HG02981 (cell line): ENCODE measurements around the gene HMCES.
"Not testable (repeated sequence)": the region's sequence is repeated elsewhere in the genome, so short reads cannot be mapped to it uniquely, and the experiment has no call there.

Source experiments
- ATAC-seq: cut with Tn5 transposase; IDR thresholded peaks from one replicate; pipeline ENCODE4 v1.9.1; 2021; ENCODE audit warnings: mild to moderate bottlenecking, moderate library complexity; ENCODE audit not compliant: unreplicated experiment

HMCES gene

DNA sequence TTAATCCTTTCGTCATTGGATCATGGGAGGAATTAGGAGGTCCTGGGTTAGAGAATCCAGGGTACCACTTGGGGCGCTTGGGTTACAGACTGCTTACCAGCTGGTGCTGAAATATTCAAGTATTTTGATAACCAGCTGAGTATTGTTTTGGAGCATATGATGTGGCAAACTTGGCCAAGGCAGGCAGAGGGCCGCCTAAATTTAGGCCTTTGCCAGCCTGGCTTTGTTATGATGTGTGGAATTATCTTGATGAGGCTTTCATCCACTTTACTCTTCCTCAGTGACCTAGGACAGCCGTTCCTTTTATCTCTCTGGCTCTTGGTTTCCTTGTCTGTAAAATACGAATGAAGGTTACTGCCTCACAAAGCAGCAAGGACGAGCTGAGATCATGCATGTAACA lies 22.4 kb upstream of the HMCES start:
- no peak for ATAC-seq

DNA sequence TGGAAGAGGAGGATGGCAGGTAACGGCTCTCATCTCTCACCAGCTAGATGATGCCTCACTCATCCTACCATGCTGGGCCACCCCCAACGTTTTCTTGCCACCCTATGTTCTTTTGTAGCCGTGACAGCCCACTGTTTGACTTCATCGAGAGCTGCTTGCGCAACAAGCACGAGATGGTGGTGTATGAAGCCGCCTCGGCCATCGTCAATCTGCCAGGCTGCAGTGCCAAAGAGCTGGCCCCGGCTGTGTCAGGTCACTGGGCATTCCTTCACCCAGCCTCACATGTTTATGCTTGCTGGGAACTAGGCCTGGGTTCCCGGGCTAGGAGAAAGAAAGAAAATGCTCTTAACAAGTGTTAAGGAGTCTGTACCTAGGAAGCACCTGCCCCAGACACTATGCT lies 21.1 kb upstream of the HMCES start:
- ATAC-seq: no peak

DNA sequence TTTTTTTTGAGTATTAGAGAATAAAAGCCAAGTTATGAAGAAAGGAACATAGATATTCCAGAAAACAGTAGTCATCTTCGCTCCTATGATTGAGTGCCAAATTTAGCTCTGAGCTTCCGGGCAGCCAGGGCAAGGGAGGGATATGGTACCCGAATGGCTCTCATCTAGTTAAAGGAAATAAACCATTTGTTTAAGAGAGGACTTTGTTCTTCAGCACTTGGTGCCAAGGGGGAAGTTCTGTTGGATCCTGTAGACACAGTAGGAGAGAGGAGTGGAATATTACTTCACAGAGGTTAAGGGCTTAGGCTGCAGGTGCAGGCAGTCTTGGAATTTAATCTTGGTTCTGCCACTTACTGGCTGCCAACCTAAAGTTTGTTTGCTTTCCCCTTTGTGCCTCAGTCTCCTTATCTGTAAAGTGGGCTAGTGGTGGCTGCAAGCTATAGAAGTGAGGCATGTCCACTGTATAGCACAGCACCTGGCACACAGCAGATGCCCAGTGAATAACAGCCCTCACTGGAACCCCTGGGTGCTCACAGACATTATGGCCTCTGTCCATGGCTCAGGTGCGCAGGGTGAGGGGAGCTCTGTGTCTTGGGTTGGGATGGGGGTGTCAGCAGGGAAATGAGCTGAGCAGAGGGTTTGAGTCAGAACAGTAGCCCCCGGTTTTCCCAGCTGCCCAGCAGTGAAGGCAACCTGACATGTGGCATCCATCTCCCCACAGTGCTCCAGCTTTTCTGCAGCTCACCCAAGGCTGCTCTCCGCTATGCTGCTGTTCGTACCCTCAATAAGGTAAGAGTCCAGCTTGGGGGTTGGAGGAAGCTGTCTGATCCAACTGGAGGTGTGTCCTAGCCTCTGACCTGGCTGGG lies 18.8 kb upstream of the HMCES start:
- no peak for ATAC-seq

DNA sequence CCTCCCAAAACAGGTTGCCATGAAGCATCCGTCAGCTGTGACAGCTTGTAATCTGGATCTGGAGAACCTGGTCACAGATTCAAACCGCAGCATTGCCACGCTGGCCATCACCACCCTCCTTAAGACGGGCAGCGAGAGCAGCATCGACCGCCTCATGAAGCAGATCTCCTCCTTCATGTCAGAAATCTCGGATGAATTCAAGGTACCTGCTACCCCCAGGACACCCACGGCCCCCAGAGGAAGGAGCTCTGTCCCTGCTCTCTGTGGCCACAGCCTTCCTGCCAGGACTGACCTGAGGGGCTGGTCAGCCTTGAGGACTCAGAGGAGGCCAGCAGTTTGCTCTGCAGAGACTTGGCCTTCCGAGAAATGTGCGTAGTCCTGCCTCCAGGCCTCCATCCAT lies 18.1 kb upstream of the HMCES start:
- no peak for ATAC-seq

DNA sequence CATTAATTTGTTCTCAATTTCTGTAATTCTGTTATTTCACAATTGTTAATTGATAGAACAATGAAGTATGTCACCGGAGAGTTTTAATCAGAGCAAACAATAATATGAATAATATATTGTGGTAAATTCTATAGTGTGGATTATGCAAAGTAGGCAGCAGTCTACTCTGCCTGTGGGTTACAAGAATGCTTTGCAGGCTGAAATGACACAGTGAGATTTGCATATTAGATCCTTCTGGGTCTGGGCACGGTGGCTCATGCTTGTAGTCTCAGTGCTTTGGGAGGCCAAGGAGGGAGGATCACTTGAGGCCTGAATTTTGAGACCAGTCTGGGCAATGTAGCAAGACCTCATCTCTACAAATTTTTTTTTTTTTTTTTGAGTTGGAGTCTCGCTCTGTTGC lies 16.8 kb upstream of the HMCES start:
- ATAC-seq: no peak

DNA sequence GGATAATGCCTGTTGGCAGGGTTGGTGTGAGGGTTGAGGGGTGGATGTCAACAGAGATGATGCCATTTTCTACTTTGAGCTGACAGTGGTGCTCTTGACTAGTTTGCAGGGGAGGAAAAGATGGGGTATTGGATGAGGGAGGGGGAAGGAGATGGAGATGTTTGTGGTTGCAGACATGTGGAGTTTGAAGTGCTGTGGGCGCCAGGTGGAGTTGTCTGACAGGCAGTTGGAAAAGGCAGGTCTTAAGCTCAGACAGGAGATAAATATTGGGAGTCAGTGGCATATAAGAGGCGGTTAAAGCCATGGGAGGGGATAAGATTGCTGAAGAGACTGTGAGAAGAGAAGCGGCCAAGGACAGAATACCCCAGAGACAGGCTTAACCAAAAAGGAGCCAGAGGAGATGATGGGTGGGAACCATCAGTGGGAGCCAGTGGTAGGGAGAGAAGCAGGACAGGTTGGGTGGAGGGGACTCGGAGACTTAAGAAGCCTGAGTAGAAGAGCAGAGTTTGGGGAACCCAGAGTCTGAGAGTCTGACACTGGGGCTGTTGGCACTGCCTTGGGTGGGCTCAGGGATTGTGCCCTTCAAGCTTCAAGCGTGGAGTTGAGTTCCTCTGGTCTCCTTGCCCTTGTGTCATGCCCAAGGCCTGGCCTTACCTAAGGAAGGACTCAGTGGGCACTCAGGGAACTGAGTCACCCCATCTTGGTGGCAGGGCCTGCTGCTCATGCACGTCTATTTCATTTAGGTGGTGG lies 15.3 kb upstream of the HMCES start:
- ATAC-seq: no peak

DNA sequence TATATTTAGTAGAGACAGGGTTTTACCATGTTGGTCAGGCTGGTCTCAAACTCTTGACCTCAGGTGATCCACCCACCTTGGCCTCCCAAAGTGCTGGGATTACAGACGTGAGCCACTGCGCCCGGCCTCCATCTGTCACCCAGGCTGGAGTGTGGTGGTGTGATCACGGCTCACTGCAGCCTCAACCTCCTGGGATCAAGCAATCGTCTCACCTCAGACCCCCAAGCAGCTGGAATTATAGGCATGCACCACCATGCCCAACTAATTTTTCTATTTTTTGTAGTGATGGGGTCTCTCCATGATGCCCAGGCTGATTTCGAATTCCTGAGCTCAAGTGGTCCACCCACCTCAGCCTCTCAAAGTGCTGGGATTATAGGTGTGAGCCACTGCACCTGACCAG lies 13.7 kb upstream of the HMCES start:
- not testable (repeated sequence) for ATAC-seq

DNA sequence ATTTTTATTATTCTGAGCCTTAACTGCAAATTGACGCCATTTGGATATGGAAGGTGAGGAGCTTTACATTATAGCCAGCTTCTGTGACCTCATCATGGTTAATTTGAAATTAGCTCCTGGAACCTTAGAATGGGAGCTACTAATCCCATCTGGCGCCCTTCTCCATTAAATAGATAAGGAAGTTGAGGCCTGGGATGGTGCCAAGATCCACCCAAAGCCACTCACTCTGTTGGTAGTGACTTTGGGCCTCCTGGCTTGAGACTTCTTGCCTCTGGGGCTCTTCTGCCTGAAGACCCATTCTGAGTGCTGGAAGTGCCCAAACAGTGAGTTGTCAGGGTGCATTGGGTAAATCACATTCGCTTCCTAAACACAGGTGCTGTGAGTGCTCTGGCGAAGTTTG lies 12.0 kb upstream of the HMCES start:
- no peak for ATAC-seq

DNA sequence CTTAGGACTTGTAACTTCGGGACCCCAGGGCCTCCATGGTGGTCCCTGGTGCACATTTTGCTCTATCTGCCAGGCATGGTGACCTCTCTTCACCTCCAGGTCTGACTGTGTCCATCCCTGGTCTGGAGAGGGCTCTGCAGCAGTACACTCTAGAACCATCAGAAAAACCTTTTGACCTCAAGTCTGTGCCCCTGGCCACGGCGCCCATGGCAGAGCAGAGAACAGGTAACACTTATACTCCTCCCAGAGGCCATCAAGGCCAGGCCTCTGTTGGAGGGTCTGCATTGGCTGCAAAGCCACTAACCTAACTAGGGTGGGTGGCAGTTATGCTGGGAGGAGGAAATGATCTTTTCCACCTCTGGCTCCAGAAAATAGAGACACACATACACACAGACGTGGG lies 10.3 kb upstream of the HMCES start:
- ATAC-seq: no peak

DNA sequence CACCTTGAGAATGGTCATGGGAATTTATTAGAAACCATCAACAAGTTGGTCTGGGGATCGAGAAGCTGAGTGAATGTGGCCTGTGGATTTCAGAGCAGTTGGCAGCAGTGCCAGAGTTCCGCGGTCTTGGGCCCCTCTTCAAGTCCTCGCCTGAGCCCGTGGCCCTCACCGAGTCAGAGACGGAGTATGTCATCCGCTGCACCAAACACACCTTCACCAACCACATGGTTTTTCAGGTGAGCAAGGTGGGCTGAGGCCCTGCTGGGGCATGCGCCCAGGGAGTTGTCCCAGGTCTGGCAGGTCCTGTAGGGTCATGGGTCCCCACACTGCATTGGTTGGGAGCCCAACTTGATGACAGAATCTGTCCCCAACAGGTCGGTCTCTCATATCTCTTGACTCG lies 7.0 kb upstream of the HMCES start:
- ATAC-seq: no peak

DNA sequence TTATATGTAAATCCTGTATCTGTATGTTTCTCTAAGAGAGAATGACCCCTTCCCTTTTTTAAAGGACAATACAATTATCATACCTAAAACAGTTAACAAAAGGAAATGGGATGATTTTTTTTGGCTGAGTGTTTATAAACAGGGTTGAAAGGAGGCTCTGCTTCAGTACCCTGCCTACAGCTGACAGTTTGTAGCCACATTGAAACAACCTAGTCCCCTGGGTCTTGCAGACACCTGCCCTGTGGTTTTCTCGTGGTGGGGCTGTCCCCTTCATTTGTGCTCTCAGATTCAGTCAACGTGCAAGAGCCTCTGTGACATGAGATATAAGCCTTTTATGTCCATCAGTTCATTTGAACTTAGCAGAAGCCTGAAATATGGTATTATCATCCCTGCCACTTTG lies 2.3 kb upstream of the HMCES start:
- ATAC-seq: peak; percentile 86

DNA sequence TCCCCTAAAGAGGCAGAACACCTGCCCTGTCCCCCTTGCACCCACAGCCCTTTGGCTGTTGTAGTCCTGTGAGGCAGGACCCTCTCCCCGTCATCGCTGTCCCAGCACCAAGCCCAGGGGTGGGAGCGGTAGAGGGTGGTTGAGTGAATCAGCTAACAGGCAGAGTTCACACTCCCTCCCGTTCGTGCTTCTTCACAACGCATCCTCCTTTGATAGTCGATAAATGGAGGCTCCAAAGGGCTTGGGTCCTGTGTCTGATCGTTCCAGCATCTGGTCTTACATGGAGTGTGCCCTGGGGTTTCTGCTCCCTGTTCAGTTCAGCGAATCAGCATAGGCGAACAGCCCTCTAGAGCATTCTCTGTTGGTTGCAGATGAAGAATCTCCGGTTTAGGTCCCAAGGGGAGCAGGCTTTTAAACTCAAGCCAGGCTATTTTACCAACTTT lies 820 bp upstream of the HMCES start:
- ATAC-seq: no peak

DNA sequence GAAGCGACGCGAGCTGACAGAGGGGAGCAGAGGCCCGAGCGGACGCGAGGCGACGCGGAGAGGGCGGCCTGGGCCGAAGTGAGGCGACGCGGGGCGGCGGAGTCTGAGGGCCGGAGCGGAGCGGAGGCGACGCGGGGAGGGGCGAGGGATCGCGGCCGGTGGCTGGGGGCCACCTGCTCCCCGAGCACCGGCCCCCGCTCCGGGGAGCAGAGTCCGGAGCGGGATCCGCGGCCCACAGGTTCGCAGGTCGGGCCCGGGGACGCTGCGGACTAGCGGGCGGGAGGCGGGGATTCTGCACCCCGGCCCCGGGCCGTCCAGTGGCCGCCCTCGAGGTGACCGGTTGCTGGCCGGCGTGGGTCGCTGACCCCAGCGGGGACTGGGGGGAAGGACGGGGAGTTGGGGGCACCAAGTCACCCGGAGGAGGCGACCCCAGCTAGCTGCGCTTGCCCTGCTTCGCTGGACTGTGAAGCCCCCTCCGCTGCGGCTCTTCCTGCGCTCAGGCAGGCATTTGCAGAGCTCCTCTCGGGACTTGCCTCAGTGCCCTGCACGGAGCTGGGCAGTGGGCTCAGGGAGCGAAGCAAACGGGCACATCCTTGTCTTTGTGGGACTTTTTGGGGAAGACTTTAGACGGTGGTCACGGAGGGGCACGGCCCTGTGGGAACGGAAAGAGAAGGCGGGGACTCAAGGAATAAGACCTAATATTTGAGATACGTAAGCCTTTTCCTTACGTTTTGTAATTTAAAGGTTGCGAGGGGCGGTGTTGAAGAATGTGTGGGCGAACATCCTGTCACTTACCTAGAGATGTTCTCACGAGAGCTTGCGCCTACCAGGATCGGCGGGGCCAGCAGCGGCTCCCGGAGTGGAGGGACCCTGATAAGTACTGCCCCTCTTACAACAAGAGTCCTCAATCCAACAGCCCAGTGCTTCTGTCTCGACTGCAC lies 566 bp downstream of the HMCES start:
- no peak for ATAC-seq

DNA sequence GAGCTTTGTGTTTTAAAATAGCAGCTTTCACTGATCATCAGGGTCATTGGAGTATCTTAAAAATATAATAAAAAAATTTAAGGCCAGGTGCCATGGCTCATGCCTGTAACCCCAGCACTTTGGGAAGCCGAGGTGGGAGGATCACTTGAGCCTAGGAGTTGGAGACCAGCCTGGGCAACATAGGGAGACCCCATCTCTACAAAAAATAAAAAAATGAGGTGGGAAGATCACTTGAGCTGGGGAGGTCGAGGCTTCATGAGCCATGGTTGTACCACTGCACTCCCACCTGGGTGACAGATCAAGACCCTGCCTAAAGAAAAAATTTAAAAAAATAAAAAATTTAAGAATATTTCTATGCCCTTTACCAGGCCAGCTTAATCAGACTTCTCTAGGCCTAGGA lies 1.5 kb downstream of the HMCES start:
- no peak for ATAC-seq

DNA sequence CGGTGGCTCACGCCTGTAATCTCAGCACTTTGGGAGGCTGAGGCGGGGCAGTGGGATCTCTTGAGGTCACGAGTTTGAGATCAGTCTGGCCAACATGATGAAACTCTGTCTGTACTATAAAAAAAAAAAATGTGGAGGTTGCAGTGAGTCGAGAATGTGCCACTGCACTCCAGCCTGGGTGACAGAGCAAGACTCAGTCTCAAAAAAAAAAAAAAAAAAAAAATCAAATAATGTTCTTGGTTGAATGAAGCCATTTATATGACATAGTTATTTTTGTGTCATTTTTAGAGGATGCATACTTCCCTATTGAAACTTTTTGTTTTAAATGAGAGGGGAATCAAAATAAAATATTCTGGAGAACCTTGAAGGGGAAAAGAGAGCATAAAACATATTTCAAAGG lies 3.1 kb downstream of the HMCES start:
- ATAC-seq: no peak

DNA sequence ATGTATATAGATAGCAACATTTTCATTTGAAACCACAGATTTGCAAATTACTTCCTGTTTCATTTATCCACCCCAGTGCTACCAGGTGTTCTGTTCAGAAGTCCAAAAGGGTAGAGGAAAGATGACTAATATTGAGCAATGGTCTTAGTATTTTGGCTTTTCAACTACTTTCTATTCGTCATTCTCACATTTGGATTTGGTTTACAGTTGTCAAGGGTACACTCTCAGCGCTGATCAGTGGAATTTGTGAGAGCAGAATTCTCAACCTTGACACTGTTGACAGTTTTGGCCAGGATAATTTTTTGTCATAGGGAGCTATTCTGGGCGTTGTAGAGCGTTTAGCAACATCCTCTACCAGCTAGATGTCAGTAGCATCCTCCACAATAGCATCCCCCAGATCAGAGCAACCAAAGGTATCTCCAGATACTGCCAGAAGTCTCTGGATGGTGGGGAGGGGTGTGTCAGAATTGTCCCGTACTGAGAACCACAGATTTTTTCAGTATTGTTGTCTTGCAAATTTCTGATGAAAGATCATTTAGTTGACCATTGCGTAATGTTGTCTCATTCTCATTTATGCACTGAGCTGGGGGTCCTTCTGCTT lies 4.2 kb downstream of the HMCES start:
- ATAC-seq: peak; percentile 73

DNA sequence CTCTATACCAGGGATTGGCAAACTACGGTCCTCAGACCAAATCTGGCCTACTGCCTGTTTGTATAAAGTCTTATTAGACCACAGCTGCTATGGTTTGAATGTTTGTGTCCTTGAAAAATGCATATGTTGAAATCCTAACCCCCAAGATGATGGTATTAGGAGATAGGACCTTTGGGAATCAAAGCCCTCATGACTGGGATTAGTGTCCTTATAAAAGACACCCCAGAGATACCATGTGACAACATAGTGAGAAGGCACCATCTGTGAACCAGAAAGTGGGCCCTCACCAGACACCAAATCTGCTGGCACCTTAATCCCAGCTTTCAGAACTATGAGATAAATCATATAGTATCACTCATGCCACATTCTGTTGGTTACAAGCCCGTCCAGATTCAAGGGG lies 7.4 kb downstream of the HMCES start:
- ATAC-seq: no peak

DNA sequence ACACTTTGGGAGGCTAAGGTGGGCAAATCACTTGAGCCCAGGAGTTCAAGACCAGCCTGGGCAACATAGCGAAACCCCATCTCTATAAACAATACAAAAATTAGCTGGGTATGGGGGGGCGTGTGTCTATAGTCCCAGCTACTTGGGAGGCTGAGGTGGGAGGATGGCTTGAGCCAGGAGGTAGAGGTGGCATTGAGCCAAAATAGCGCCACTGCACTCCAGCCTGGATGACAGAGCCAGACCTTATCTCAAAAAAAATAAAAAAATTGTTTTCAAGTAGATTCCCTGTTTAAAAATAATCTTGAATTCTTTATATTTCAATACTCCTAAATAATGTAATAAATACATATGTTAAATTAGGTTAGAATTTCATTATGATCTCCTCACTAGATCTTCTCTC lies 9.8 kb downstream of the HMCES start:
- ATAC-seq: no peak

DNA sequence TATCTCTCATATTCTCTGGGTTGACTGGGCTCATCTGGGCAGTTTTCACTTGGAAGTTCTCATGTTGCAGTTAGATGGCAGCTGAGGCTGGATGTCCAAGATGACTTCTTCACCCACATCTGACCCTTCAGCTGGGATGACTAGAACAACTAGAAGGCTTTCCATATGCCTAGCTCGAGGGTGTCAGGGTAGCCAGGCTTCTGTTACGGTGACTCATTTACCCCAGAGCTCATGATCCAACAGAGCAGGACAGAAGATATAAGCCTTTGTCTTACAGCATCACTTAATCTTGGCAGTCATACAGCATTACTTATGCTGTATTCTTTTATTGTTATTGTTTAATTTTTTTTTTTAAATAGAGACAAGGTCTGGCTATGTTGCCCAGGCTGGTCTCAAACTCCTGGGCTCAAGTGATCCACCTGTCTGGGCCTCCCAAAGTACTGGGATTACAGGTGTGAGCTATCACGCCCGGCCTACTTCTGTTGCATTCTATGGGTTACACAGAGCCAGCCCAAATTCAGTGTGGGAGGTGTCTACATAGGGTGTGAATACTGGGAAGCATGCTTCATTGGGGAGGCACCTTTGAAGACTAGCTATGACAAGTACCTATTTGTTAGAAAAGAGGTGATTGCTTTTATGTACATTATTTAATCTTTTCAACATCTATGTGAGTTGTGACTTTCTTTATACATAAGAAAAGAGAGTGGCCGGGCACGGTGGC lies 10.7 kb downstream of the HMCES start:
- no peak for ATAC-seq

DNA sequence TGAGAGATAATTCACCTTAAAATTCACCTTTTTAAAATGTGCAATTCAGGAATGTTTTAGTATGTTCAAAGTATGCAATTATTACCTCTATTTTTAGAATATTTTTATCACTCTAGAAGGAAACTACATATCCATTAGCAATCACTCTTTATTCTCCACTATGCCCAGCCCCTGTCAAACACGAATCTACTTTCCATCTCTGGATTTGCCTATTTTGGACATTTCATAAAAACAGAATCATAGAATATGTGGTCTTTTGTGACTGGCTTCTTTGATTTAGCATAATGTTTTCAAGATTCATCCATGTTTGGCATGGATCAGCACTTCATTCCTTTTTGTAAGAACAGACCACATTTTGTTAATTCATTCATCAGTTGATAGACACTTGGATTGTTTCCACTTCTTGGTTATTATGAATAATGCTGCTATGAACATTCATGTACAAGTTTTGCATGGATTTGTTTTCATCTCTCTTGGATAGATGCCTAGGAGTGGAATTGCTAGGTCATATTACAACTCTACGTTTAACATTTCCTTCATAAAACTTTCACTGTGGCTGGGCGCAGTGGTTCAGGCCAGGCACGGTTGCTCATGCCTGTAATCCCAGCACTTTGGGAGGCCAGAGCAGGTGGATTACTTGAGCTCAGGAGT lies 12.7 kb downstream of the HMCES start:
- ATAC-seq: no peak
